Peyer's patch (tissue), 4 donors: ENCODE results near the gene CDH12. TPM values are rescaled to one million over a fixed set of nuclear protein-coding genes. Genes with fewer than 3 reads are reported as not detected.

Experiments used
- DNase-seq, 3 donors: peaks; one replicate each; pipeline ENCODE4 v3.0.0-alpha.2; 2017 to 2019
- H3K27ac ChIP-seq, 4 donors: fragments of 200-600 bp; sonication (generic); one replicate each; pipeline ENCODE4 v1.5.1; 2016 to 2019
- H3K27me3 ChIP-seq, 2 donors: fragments of 200-600 bp; sonication (generic); one replicate each; pipeline ENCODE4 v1.5.1; 2019
- H3K36me3 ChIP-seq, 3 donors: fragments of 200-600 bp; sonication (generic); one replicate each; pipeline ENCODE4 v1.5.1; 2016 to 2019
- H3K4me1 ChIP-seq, 4 donors: fragments of 200-600 bp; sonication (generic); one replicate each; pipeline ENCODE4 v1.5.1; 2016 to 2019
- H3K4me3 ChIP-seq, 4 donors: fragments of 200-600 bp; sonication (generic); 1 replicate in 3 of 4; 2 replicates in 1 of 4; pipeline ENCODE4 v1.5.1; 2016 to 2019; ENCODE audit warnings: mild to moderate bottlenecking in 1 of 4
- H3K9me3 ChIP-seq, 4 donors: fragments of 200-600 bp; sonication (generic); one replicate each; pipeline ENCODE4 v1.5.1; 2016 to 2019; ENCODE audit warnings: mild to moderate bottlenecking in 1 of 4
- CTCF ChIP-seq, 6 experiments: fragments of 450-650 bp in 4 of 6; fragments of 200-600 bp in 2 of 6; sonication (generic) in 1 of 6; IDR thresholded peaks; one replicate each; pipeline ENCODE4 v1.5.1; 2017 to 2019; ENCODE audit warnings: antibody characterized with exemption in 6 of 6, mild to moderate bottlenecking in 3 of 6, moderate library complexity in 1 of 6
- POLR2A ChIP-seq, 2 donors: fragments of 450-650 bp; IDR thresholded peaks; one replicate each; pipeline ENCODE4 v1.5.1; 2017; ENCODE audit warnings: antibody characterized with exemption in 2 of 2, mild to moderate bottlenecking in 2 of 2, moderate library complexity in 2 of 2
- total RNA-seq, 4 donors: library from RNA; depleted of rRNA; stranded (reverse); fragments of >200 nt; gene quantifications; one replicate each; pipeline ENCODE4 v1.1.0, GENCODE V29; 2016

The CDH12 gene
- total RNA-seq, 4 donors from 2014 or later = not detected

- no peaks in the 10 kb centered on the region for H3K27me3 ChIP-seq
- H3K27ac ChIP-seq = no peak overlapping the region
- TF ChIP-seq POLR2A (IDR thresholded peaks at IDR 0.05) = no peak
- TF ChIP-seq CTCF (IDR thresholded peaks at IDR 0.05) = no peak
- H3K4me3 ChIP-seq = no peak overlapping the region
- no peaks in the 10 kb centered on the region for H3K9me3 ChIP-seq
- no peak for DNase-seq
- no peaks in the 10 kb centered on the region for H3K4me1 ChIP-seq
- no peaks in the 10 kb centered on the region for H3K36me3 ChIP-seq
Observed at GRCh38 chr5:21807953-21808352, 1045.2 kb downstream of the CDH12 start.

GRCh38 chr5:21806943-21807342 is 1046.2 kb downstream of the CDH12 start:
- TF ChIP-seq POLR2A (IDR thresholded peaks at IDR 0.05) = no peak
- TF ChIP-seq CTCF (IDR thresholded peaks at IDR 0.05) = no peak
- H3K27me3 ChIP-seq = no peaks in the 10 kb centered on the region
- no peaks in the 10 kb centered on the region for H3K9me3 ChIP-seq

GRCh38 chr5:21806271-21806670 is 1046.9 kb downstream of the CDH12 start:
- Histone ChIP-seq H3K4me3 (no peak overlapping the region), H3K4me1 (no peaks in the 10 kb centered on the region), H3K36me3 (no peaks in the 10 kb centered on the region), H3K27me3 (no peaks in the 10 kb centered on the region), H3K9me3 (no peaks in the 10 kb centered on the region), H3K27ac (no peak overlapping the region)
- TF ChIP-seq CTCF (IDR thresholded peaks at IDR 0.05) = no peak
- no peak for TF ChIP-seq POLR2A (IDR thresholded peaks at IDR 0.05)
- no peak for DNase-seq

More at GRCh38 chr5:21806943-21807342, 1046.2 kb downstream of the CDH12 start:
- Histone ChIP-seq H3K36me3 (no peaks in the 10 kb centered on the region), H3K27ac (no peak overlapping the region), H3K4me3 (no peak overlapping the region), H3K4me1 (no peaks in the 10 kb centered on the region)
- DNase-seq = no peak

GRCh38 chr5:21802869-21803490 is 1050.2 kb downstream of the CDH12 start:
- H3K36me3 ChIP-seq = no peaks in the 10 kb centered on the region
- H3K9me3 ChIP-seq = no peaks in the 10 kb centered on the region
- no peaks in the 10 kb centered on the region for H3K4me1 ChIP-seq
- no peak for TF ChIP-seq POLR2A (IDR thresholded peaks at IDR 0.05)
- TF ChIP-seq CTCF (IDR thresholded peaks at IDR 0.05) = peak in 4 of 6 experiments; percentile 31 to 40 (median 38)
- no peak overlapping the region for H3K27ac ChIP-seq
- no peak overlapping the region for H3K4me3 ChIP-seq
- no peaks in the 10 kb centered on the region for H3K27me3 ChIP-seq
- no peak for DNase-seq

GRCh38 chr5:21802100-21802499 is 1051.0 kb downstream of the CDH12 start:
- Histone ChIP-seq H3K36me3 (no peaks in the 10 kb centered on the region), H3K27me3 (no peaks in the 10 kb centered on the region), H3K27ac (no peak overlapping the region), H3K9me3 (no peaks in the 10 kb centered on the region), H3K4me1 (no peaks in the 10 kb centered on the region), H3K4me3 (no peak overlapping the region)
- TF ChIP-seq POLR2A (IDR thresholded peaks at IDR 0.05) (no peak), CTCF (IDR thresholded peaks at IDR 0.05) (no peak)
- DNase-seq = no peak

GRCh38 chr5:21792748-21793147 is 1060.4 kb downstream of the CDH12 start:
- no peak overlapping the region for H3K27ac ChIP-seq
- H3K4me1 ChIP-seq = no peaks in the 10 kb centered on the region
- H3K36me3 ChIP-seq = no peaks in the 10 kb centered on the region
- H3K9me3 ChIP-seq = no peaks in the 10 kb centered on the region
- TF ChIP-seq CTCF (IDR thresholded peaks at IDR 0.05) (no peak), POLR2A (IDR thresholded peaks at IDR 0.05) (no peak)
- H3K27me3 ChIP-seq = no peaks in the 10 kb centered on the region
- no peak for DNase-seq
- no peak overlapping the region for H3K4me3 ChIP-seq
